Measurements from ENCODE around the gene ZNF12. TPM values are rescaled to one million over a fixed set of nuclear protein-coding genes. Genes with fewer than 3 reads are reported as not detected.

Gene ZNF12
- polyA plus RNA-seq, 1 experiment: 20.4 TPM

GRCh38 chr7:6652446-6653011 lies 54.2 kb downstream of the ZNF12 start:
- ChIA-PET POLR2A (no interaction called here), CTCF (no interaction called here)
- no peak overlapping the region for H3K4me3 ChIP-seq (ENCODE audit: low read depth, low read length)
- no peak for TF ChIP-seq CTCF (IDR thresholded peaks at IDR 0.05; ENCODE audit: low read depth, low read length)
- no peak overlapping the region for H3K27ac ChIP-seq (ENCODE audit: low read depth, low read length)
- no peaks in the 10 kb centered on the region for H3K27me3 ChIP-seq (ENCODE audit: control insufficient read depth, insufficient read depth, low read length)
- DNase-seq (ENCODE audit: low read depth, low spot score): no peak
- H3K9me3 ChIP-seq (ENCODE audit: control insufficient read depth, insufficient read depth, low read length): peaks cover 81% of the 10 kb centered on the region

- Histone ChIP-seq H3K27ac (ENCODE audit: low read depth, low read length) (no peak overlapping the region), H3K27me3 (ENCODE audit: control insufficient read depth, insufficient read depth, low read length) (no peaks in the 10 kb centered on the region), H3K9me3 (ENCODE audit: control insufficient read depth, insufficient read depth, low read length) (peaks cover 81% of the 10 kb centered on the region), H3K4me3 (ENCODE audit: low read depth, low read length) (no peak overlapping the region)
- CTCF ChIA-PET: no interaction called here
- no peak for DNase-seq (ENCODE audit: low read depth, low spot score)
- TF ChIP-seq CTCF (IDR thresholded peaks at IDR 0.05; ENCODE audit: low read depth, low read length): no peak
- POLR2A ChIA-PET: no interaction called here
These were observed 54.8 kb downstream of the ZNF12 start for GRCh38 chr7:6651851-6652445.

GRCh38 chr7:6650521-6651011 lies 56.2 kb downstream of the ZNF12 start:
- no peak overlapping the region for H3K4me3 ChIP-seq (ENCODE audit: low read depth, low read length)
- no peak for DNase-seq (ENCODE audit: low read depth, low spot score)
- POLR2A ChIA-PET: no interaction called here
- peaks cover 70% of the 10 kb centered on the region for H3K9me3 ChIP-seq (ENCODE audit: control insufficient read depth, insufficient read depth, low read length)
- TF ChIP-seq CTCF (IDR thresholded peaks at IDR 0.05; ENCODE audit: low read depth, low read length): no peak
- CTCF ChIA-PET: no interaction called here
- no peaks in the 10 kb centered on the region for H3K27me3 ChIP-seq (ENCODE audit: control insufficient read depth, insufficient read depth, low read length)
- H3K27ac ChIP-seq (ENCODE audit: low read depth, low read length): no peak overlapping the region

GRCh38 chr7:6650086-6650485 lies 56.7 kb downstream of the ZNF12 start:
- H3K27me3 ChIP-seq (ENCODE audit: control insufficient read depth, insufficient read depth, low read length): no peaks in the 10 kb centered on the region
- no peak overlapping the region for H3K4me3 ChIP-seq (ENCODE audit: low read depth, low read length)
- DNase-seq (ENCODE audit: low read depth, low spot score): no peak
- ChIA-PET CTCF (no interaction called here), POLR2A (no interaction called here)
- TF ChIP-seq CTCF (IDR thresholded peaks at IDR 0.05; ENCODE audit: low read depth, low read length): no peak
- peaks cover 65% of the 10 kb centered on the region for H3K9me3 ChIP-seq (ENCODE audit: control insufficient read depth, insufficient read depth, low read length)
- no peak overlapping the region for H3K27ac ChIP-seq (ENCODE audit: low read depth, low read length)

DNA sequence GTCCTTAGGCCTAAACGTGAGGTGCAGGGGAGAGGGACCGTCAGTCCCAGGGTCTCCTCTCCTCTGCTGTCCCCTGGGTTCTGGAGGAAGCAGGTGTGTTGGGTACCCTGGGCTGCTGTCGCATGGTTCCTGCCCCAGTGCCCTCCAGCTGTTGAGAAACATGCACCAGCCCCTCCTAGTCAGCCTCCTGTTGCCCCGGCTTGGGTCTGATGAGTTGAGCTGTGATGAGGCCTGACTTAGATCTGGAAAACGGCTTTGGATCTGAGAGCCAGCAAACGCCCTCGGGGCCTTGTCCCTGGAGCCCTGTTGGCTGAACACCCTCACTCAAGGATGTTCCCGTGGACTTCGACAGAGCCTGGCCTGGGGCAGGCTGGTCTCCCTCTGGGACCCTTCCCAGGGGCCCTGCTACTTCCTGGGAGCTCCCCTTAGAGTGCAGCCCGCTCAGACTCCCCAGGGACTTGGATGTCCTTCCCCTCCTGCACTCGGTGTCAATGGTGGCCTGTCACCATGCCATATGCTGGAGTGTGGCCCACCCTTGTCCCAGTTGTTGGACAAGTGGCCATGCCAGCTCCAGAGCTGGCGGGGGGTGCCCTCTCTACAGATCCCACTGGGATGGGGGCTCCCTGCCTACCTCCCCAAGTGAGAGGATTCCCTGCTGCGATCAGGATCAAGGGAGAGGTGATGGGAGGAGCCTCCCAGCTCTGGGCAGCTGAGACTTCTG lies 57.3 kb downstream of the ZNF12 start:
- H3K4me3 ChIP-seq (ENCODE audit: low read depth, low read length): no peak overlapping the region
- POLR2A ChIA-PET: no interaction called here
- no peak for TF ChIP-seq CTCF (IDR thresholded peaks at IDR 0.05; ENCODE audit: low read depth, low read length)
- H3K9me3 ChIP-seq (ENCODE audit: control insufficient read depth, insufficient read depth, low read length): peaks cover 59% of the 10 kb centered on the region
- CTCF ChIA-PET: no interaction called here
- DNase-seq (ENCODE audit: low read depth, low spot score): no peak
- H3K27ac ChIP-seq (ENCODE audit: low read depth, low read length): no peak overlapping the region
- no peaks in the 10 kb centered on the region for H3K27me3 ChIP-seq (ENCODE audit: control insufficient read depth, insufficient read depth, low read length)
